Prostate gland (tissue), 2 donors: ENCODE measurements around the gene CROCC.

Source experiments
- CTCF ChIP-seq, 4 experiments: fragments of 200-600 bp in 2 of 4; fragments of 450-650 bp in 2 of 4; sonication (generic) in 2 of 4; IDR thresholded peaks; 1 replicate in 3 of 4; 2 replicates in 1 of 4; pipeline ENCODE4 v1.5.1; 2016 to 2019; ENCODE audit warnings: antibody characterized with exemption in 4 of 4, mild to moderate bottlenecking in 2 of 4, moderate library complexity in 2 of 4
- POLR2A ChIP-seq: fragments of 450-650 bp; IDR thresholded peaks from one replicate; pipeline ENCODE4 v1.6.1; 2016; ENCODE audit warnings: antibody characterized with exemption, mild to moderate bottlenecking

GRCh38 chr1:16946646-16947045, 24.9 kb downstream of the CROCC start:
- TF ChIP-seq POLR2A (no peak), CTCF (IDR thresholded peaks at IDR 0.05) (no peak)
